WTC11 (cell line): Measurements from ENCODE around the gene INPP5F. TPM values are rescaled to one million over a fixed set of nuclear protein-coding genes. Genes with fewer than 3 reads are reported as not detected.

Source experiments
- ATAC-seq: fragments of 200-7000 bp; cut with Tn5 transposase; 2 replicates; pipeline ENCODE4 v1.10.0; 2021; ENCODE audit warnings: mild to moderate bottlenecking, moderate library complexity
- CTCF ChIA-PET: fragments of 300-600 bp; sonication (Branson Sonifier 250); formaldehyde crosslinking; loops from one replicate; lab custom pipeline; 2021; ENCODE audit warnings: antibody characterized with exemption; lab: Charles Lee
- POLR2A ChIA-PET: fragments of 350-600 bp; sonication (Branson Sonifier 250); formaldehyde crosslinking; loops from one replicate; lab custom pipeline; 2021; ENCODE audit warnings: antibody characterized with exemption; lab: Charles Lee
- DNase-seq: peaks from one replicate; pipeline ENCODE4 v3.0.0; 2021; ENCODE audit warnings: low spot score
- H3K27ac Mint-ChIP-seq: 2 replicates; pipeline ENCODE4 v1.8.0; 2021; ENCODE audit warnings: mixed read lengths
- H3K27me3 Mint-ChIP-seq: 2 replicates; pipeline ENCODE4 v1.8.0; 2021; ENCODE audit warnings: low read depth, mild to moderate bottlenecking, moderate library complexity, mixed read lengths
- H3K36me3 Mint-ChIP-seq: 2 replicates; pipeline ENCODE4 v1.8.0; 2021; ENCODE audit warnings: mixed read lengths
- H3K4me1 Mint-ChIP-seq: 2 replicates; pipeline ENCODE4 v1.8.0; 2022; ENCODE audit warnings: mixed read lengths
- H3K4me3 Mint-ChIP-seq: 2 replicates; pipeline ENCODE4 v1.8.0; 2021; ENCODE audit warnings: mild to moderate bottlenecking, moderate library complexity, mixed read lengths
- H3K9me3 Mint-ChIP-seq: 2 replicates; pipeline ENCODE4 v1.8.0; 2021; ENCODE audit warnings: mixed read lengths
- CREB1 ChIP-seq: sonication (generic); formaldehyde crosslinking; IDR thresholded peaks from 2 replicates; pipeline ENCODE4 v1.8.0; 2023; ENCODE audit warnings: mild to moderate bottlenecking, missing genetic modification reagents
- GTF2I ChIP-seq: fragments of 250-450 bp; sonication (Bioruptor Pico); conservative IDR thresholded peaks from 2 replicates; pipeline ENCODE4 v1.4.0; 2021; ENCODE audit warnings: mild to moderate bottlenecking
- SOX15 ChIP-seq: fragments of 250-450 bp; sonication (Bioruptor Pico); IDR thresholded peaks from 2 replicates; pipeline ENCODE4 v1.9.0; 2021; ENCODE audit warnings: mild to moderate bottlenecking
- ZNF317 ChIP-seq: sonication (generic); formaldehyde crosslinking; IDR thresholded peaks from 2 replicates; pipeline ENCODE4 v1.8.1; 2023; ENCODE audit warnings: low read depth, mild to moderate bottlenecking, moderate library complexity, missing genetic modification reagents, borderline replicate concordance
- total RNA-seq: library from RNA; stranded (reverse); gene quantifications from 3 replicates; pipeline ENCODE4 v1.2.3, GENCODE V29; 2021
- TF ChIP-seq, protein P1 (sequence below): sonication (generic); formaldehyde crosslinking; IDR thresholded peaks from 2 replicates; pipeline ENCODE4 v1.8.1; 2023; ENCODE audit warnings: mild to moderate bottlenecking, missing genetic modification reagents, borderline replicate concordance
- TF ChIP-seq, protein P2 (sequence below): sonication (generic); formaldehyde crosslinking; IDR thresholded peaks from 2 replicates; pipeline ENCODE4 v1.8.0; 2022; ENCODE audit warnings: mild to moderate bottlenecking, missing genetic modification reagents
- TF ChIP-seq, protein P3 (sequence below): sonication (generic); formaldehyde crosslinking; IDR thresholded peaks from 2 replicates; pipeline ENCODE4 v1.8.1; 2022; ENCODE audit warnings: mild to moderate bottlenecking, moderate library complexity, missing genetic modification reagents
- TF ChIP-seq, protein P4 (sequence below): fragments of 250-450 bp; sonication (Bioruptor Pico); IDR thresholded peaks from 2 replicates; pipeline ENCODE4 v1.9.0; 2021; ENCODE audit warnings: mild to moderate bottlenecking, borderline replicate concordance
- TF ChIP-seq, protein P5 (sequence below): fragments of 250-450 bp; sonication (Bioruptor Pico); IDR thresholded peaks from 2 replicates; pipeline ENCODE4 v1.9.0; 2021; ENCODE audit warnings: mild to moderate bottlenecking
- TF ChIP-seq, protein P6 (sequence below): fragments of 250-450 bp; sonication (Bioruptor Pico); IDR thresholded peaks from 2 replicates; pipeline ENCODE4 v1.9.0; 2021; ENCODE audit warnings: moderate library complexity, mild to moderate bottlenecking, inconsistent platforms, borderline replicate concordance

INPP5F gene
- total RNA-seq, 1 experiment from 2014 or later, result 83.3 TPM

DNA sequence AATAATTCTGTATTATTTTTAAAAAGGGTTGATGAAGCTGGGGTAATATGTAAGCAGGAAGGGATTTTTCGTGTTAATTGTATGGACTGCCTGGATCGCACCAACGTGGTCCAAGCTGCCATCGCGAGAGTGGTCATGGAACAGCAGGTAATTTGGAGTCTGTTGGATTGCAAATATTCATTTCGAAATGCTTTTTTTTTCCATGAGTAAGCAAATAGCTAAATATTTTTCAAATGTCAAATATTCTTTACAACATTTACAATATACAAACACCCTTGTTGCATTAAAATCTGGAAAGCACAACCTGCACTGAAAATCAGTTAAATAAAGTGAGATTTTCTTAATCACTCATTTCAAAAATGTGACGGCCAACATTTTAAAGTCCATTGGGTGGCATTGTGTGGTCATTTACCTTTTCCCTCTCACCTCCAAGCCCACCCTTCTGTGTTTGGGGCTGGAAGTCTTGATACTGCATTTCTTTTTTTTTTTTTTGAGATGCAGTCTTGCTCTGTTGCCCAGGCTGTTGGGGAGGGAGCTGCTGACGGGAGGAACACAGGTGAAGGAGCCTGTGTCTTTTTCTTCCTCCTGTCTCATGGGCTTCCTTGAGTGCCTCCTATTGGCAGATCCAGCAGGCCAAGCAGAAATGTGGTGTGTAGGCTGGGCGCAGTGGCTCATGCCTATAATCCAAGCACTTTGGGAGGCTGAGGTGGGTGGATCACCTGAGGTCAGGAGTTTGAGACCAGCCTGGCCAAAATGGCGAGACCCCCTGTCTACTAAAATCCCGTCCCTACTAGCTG, 80.7 kb downstream of the INPP5F start (continued):
- TF ChIP-seq, protein P1, sequence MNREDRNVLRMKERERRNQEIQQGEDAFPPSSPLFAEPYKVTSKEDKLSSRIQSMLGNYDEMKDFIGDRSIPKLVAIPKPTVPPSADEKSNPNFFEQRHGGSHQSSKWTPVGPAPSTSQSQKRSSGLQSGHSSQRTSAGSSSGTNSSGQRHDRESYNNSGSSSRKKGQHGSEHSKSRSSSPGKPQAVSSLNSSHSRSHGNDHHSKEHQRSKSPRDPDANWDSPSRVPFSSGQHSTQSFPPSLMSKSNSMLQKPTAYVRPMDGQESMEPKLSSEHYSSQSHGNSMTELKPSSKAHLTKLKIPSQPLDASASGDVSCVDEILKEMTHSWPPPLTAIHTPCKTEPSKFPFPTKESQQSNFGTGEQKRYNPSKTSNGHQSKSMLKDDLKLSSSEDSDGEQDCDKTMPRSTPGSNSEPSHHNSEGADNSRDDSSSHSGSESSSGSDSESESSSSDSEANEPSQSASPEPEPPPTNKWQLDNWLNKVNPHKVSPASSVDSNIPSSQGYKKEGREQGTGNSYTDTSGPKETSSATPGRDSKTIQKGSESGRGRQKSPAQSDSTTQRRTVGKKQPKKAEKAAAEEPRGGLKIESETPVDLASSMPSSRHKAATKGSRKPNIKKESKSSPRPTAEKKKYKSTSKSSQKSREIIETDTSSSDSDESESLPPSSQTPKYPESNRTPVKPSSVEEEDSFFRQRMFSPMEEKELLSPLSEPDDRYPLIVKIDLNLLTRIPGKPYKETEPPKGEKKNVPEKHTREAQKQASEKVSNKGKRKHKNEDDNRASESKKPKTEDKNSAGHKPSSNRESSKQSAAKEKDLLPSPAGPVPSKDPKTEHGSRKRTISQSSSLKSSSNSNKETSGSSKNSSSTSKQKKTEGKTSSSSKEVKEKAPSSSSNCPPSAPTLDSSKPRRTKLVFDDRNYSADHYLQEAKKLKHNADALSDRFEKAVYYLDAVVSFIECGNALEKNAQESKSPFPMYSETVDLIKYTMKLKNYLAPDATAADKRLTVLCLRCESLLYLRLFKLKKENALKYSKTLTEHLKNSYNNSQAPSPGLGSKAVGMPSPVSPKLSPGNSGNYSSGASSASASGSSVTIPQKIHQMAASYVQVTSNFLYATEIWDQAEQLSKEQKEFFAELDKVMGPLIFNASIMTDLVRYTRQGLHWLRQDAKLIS (CRISPR knock-in tag), result no peak
- TF ChIP-seq, protein P2, sequence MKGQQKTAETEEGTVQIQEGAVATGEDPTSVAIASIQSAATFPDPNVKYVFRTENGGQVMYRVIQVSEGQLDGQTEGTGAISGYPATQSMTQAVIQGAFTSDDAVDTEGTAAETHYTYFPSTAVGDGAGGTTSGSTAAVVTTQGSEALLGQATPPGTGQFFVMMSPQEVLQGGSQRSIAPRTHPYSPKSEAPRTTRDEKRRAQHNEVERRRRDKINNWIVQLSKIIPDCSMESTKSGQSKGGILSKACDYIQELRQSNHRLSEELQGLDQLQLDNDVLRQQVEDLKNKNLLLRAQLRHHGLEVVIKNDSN (CRISPR knock-in tag), result no peak

DNA sequence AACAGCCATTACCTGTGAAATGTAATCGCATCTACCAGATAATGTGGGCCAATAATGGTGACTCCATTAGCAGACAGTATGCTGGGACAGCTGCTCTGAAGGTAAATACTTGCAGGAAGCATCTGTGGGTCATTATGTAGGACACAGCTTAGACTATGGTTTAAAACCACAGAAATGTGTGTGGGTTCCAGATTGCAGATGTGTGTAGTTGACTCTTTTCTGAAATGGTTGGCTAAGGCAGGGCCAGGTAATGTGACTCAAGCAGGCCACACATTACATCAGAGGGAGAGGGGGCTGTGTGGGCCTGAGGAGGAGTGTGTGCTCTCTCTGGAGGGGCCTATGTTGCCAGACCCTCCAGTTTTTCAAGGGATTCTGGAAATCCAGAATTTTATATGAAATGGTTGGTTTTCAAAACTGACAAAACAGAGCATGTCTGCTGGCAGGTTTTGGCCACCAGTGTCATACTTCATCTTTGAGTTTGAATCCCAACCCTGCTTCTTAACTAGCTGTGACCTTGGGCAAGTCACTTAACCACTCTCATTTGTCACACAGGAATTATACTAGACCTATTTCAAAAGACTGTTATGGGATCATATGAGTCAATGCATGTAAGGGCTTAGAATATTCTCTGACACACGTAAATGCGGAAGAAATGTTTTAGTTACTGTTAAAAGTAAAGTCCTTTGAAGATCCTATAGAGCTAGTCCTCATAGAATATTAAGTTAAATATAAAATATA, 82.3 kb downstream of the INPP5F start:
- Mint-ChIP-seq H3K4me3 (no peak overlapping the region), H3K27me3 (no peaks in the 10 kb centered on the region), H3K9me3 (no peaks in the 10 kb centered on the region), H3K36me3 (peaks cover 5% of the 10 kb centered on the region; the same call in 1 of the 2 replicates), H3K4me1 (no peaks in the 10 kb centered on the region), H3K27ac (no peak overlapping the region)
- ATAC-seq (no peak), DNase-seq (no peak)
- ChIA-PET POLR2A (interaction anchor here (0.7 kb wide), 1 partner anchor 18 kb away, joined by 3 read pairs; no protein-coding TSS in a partner anchor), CTCF (interaction anchor here (0.8 to 1.8 kb wide), 2 partner anchors 57 to 121 kb away, joined by 5 to 14 read pairs; no protein-coding TSS in a partner anchor)
- TF ChIP-seq, protein P3, sequence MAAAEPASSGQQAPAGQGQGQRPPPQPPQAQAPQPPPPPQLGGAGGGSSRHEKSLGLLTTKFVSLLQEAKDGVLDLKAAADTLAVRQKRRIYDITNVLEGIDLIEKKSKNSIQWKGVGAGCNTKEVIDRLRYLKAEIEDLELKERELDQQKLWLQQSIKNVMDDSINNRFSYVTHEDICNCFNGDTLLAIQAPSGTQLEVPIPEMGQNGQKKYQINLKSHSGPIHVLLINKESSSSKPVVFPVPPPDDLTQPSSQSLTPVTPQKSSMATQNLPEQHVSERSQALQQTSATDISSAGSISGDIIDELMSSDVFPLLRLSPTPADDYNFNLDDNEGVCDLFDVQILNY, result no peak
- TF ChIP-seq ZNF317, result no peak
- TF ChIP-seq GTF2I (CRISPR knock-in tag), result no peak
- TF ChIP-seq, protein P4, sequence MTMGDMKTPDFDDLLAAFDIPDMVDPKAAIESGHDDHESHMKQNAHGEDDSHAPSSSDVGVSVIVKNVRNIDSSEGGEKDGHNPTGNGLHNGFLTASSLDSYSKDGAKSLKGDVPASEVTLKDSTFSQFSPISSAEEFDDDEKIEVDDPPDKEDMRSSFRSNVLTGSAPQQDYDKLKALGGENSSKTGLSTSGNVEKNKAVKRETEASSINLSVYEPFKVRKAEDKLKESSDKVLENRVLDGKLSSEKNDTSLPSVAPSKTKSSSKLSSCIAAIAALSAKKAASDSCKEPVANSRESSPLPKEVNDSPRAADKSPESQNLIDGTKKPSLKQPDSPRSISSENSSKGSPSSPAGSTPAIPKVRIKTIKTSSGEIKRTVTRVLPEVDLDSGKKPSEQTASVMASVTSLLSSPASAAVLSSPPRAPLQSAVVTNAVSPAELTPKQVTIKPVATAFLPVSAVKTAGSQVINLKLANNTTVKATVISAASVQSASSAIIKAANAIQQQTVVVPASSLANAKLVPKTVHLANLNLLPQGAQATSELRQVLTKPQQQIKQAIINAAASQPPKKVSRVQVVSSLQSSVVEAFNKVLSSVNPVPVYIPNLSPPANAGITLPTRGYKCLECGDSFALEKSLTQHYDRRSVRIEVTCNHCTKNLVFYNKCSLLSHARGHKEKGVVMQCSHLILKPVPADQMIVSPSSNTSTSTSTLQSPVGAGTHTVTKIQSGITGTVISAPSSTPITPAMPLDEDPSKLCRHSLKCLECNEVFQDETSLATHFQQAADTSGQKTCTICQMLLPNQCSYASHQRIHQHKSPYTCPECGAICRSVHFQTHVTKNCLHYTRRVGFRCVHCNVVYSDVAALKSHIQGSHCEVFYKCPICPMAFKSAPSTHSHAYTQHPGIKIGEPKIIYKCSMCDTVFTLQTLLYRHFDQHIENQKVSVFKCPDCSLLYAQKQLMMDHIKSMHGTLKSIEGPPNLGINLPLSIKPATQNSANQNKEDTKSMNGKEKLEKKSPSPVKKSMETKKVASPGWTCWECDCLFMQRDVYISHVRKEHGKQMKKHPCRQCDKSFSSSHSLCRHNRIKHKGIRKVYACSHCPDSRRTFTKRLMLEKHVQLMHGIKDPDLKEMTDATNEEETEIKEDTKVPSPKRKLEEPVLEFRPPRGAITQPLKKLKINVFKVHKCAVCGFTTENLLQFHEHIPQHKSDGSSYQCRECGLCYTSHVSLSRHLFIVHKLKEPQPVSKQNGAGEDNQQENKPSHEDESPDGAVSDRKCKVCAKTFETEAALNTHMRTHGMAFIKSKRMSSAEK (CRISPR knock-in tag), result no peak
- no peak for TF ChIP-seq CREB1
- TF ChIP-seq, protein P1 (CRISPR knock-in tag), result no peak
- TF ChIP-seq, protein P5, sequence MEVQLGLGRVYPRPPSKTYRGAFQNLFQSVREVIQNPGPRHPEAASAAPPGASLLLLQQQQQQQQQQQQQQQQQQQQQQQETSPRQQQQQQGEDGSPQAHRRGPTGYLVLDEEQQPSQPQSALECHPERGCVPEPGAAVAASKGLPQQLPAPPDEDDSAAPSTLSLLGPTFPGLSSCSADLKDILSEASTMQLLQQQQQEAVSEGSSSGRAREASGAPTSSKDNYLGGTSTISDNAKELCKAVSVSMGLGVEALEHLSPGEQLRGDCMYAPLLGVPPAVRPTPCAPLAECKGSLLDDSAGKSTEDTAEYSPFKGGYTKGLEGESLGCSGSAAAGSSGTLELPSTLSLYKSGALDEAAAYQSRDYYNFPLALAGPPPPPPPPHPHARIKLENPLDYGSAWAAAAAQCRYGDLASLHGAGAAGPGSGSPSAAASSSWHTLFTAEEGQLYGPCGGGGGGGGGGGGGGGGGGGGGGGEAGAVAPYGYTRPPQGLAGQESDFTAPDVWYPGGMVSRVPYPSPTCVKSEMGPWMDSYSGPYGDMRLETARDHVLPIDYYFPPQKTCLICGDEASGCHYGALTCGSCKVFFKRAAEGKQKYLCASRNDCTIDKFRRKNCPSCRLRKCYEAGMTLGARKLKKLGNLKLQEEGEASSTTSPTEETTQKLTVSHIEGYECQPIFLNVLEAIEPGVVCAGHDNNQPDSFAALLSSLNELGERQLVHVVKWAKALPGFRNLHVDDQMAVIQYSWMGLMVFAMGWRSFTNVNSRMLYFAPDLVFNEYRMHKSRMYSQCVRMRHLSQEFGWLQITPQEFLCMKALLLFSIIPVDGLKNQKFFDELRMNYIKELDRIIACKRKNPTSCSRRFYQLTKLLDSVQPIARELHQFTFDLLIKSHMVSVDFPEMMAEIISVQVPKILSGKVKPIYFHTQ (CRISPR knock-in tag), result no peak
- TF ChIP-seq, protein P6, sequence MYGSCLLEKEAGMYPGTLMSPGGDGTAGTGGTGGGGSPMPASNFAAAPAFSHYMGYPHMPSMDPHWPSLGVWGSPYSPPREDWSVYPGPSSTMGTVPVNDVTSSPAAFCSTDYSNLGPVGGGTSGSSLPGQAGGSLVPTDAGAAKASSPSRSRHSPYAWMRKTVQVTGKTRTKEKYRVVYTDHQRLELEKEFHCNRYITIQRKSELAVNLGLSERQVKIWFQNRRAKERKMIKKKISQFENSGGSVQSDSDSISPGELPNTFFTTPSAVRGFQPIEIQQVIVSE (CRISPR knock-in tag), result no peak
- no peak for TF ChIP-seq SOX15 (CRISPR knock-in tag)
